NCI-H128 (cell line): ENCODE data around the gene CLASP1.

ENCODE experiments used
- DNase-seq: peaks from one replicate; lab custom pipeline; 2025; ENCODE audit not compliant: unreplicated experiment; lab: John Stamatoyannopoulos, UW

Gene CLASP1

GRCh38 chr2:121293450-121294325 lies 355.6 kb downstream of the CLASP1 start:
- no peak for DNase-seq

GRCh38 chr2:121291251-121291580 lies 358.0 kb downstream of the CLASP1 start:
- DNase-seq, result no peak

GRCh38 chr2:121289271-121289670 lies 360.0 kb downstream of the CLASP1 start:
- DNase-seq, result no peak

- DNase-seq, result no peak
These were observed 360.6 kb downstream of the CLASP1 start for GRCh38 chr2:121288454-121289231.

GRCh38 chr2:121287956-121288355 lies 361.3 kb downstream of the CLASP1 start:
- no peak for DNase-seq
